GM23338 (cell line): ENCODE data around the gene POLD2. TPM values are rescaled to one million over a fixed set of nuclear protein-coding genes. Genes with fewer than 3 reads are reported as not detected.

Experiments
- ATAC-seq: fragments of 200-7000 bp; cut with Tn5 transposase; 3 replicates; pipeline ENCODE4 v1.9.1; 2020
- DNase-seq: peaks from one replicate; pipeline ENCODE4 v3.0.0-alpha.2; 2015; ENCODE audit warnings: low spot score
- H2AFZ ChIP-seq: fragments of 200-600 bp; sonication (generic); 2 replicates; pipeline ENCODE4 v1.8.0; 2016; ENCODE audit warnings: antibody characterized with exemption, mild to moderate bottlenecking, moderate library complexity
- H3F3A ChIP-seq: fragments of 200-600 bp; sonication (generic); replicated peaks from 2 replicates; pipeline ENCODE4 v1.8.0; 2017; ENCODE audit warnings: antibody characterized with exemption, mixed run types, low read depth
- H3K27ac ChIP-seq: fragments of 200-600 bp; sonication (generic); 2 replicates; pipeline ENCODE4 v1.6.1; 2016; ENCODE audit warnings: low read depth
- H3K27me3 ChIP-seq: fragments of 200-600 bp; sonication (generic); 2 replicates; pipeline ENCODE4 v1.8.0; 2016; ENCODE audit warnings: mild to moderate bottlenecking, mixed run types, moderate library complexity; ENCODE audit not compliant: insufficient read depth
- H3K36me3 ChIP-seq: fragments of 200-600 bp; sonication (generic); 2 replicates; pipeline ENCODE4 v1.8.0; 2016; ENCODE audit warnings: mild to moderate bottlenecking; ENCODE audit not compliant: insufficient read depth
- H3K4me1 ChIP-seq: fragments of 200-600 bp; sonication (generic); 2 replicates; pipeline ENCODE4 v1.8.0; 2016; ENCODE audit warnings: mild to moderate bottlenecking, moderate library complexity; ENCODE audit not compliant: insufficient read depth
- H3K4me2 ChIP-seq: fragments of 200-600 bp; sonication (generic); 2 replicates; pipeline ENCODE4 v1.7.1; 2017; ENCODE audit warnings: mixed run types
- H3K4me3 ChIP-seq: fragments of 200-600 bp; sonication (generic); 2 replicates; pipeline ENCODE4 v1.6.1; 2016; ENCODE audit warnings: mixed run types
- H3K79me2 ChIP-seq: fragments of 200-600 bp; sonication (generic); replicated peaks from 2 replicates; pipeline ENCODE4 v1.8.0; 2017; ENCODE audit warnings: mild to moderate bottlenecking; ENCODE audit not compliant: insufficient read depth
- H3K9me2 ChIP-seq: fragments of 200-600 bp; sonication (generic); 2 replicates; pipeline ENCODE4 v1.8.0; 2017; ENCODE audit not compliant: insufficient read depth
- H4K20me1 ChIP-seq: fragments of 200-600 bp; sonication (generic); replicated peaks from 2 replicates; pipeline ENCODE4 v1.8.0; 2017; ENCODE audit warnings: mild to moderate bottlenecking; ENCODE audit not compliant: insufficient read depth
- H3K27ac Mint-ChIP-seq: 2 replicates; pipeline ENCODE4 v1.8.0; 2020; ENCODE audit warnings: inconsistent platforms, mild to moderate bottlenecking, moderate library complexity, mixed read lengths
- H3K27me3 Mint-ChIP-seq: 3 replicates; pipeline ENCODE4 v1.8.0; 2022; ENCODE audit warnings: low read depth, mild to moderate bottlenecking, moderate library complexity, mixed read lengths, inconsistent platforms; ENCODE audit not compliant: insufficient read depth, poor library complexity
- H3K36me3 Mint-ChIP-seq: 3 replicates; pipeline ENCODE4 v1.8.0; 2021; ENCODE audit warnings: low read depth, mild to moderate bottlenecking, inconsistent platforms, moderate library complexity, mixed read lengths
- H3K4me1 Mint-ChIP-seq: 3 replicates; pipeline ENCODE4 v1.8.0; 2020; ENCODE audit warnings: mild to moderate bottlenecking, inconsistent platforms, mixed read lengths
- H3K4me3 Mint-ChIP-seq: 3 replicates; pipeline ENCODE4 v1.8.0; 2021; ENCODE audit warnings: moderate library complexity, mild to moderate bottlenecking, inconsistent platforms, mixed read lengths
- H3K9me3 Mint-ChIP-seq: 3 replicates; pipeline ENCODE4 v1.8.0; 2020; ENCODE audit warnings: moderate library complexity, mild to moderate bottlenecking, inconsistent platforms, mixed read lengths
- CTCF ChIP-seq, 2 experiments: fragments of 200-600 bp in 1 of 2; sonication (generic) in 1 of 2; conservative IDR thresholded peaks; 2 replicates each; pipeline versions ENCODE4 v1.5.1 to v1.6.1; 2016 to 2017; ENCODE audit warnings: antibody characterized with exemption in 2 of 2, low read depth in 2 of 2, mild to moderate bottlenecking in 2 of 2, moderate library complexity in 1 of 2
- ETS1 ChIP-seq: IDR thresholded peaks from 2 replicates; pipeline ENCODE4 v1.6.1; 2016; ENCODE audit warnings: antibody characterized with exemption
- EZH2 ChIP-seq: fragments of 200-600 bp; sonication (generic); IDR thresholded peaks from one replicate; pipeline ENCODE4 v1.8.0; 2017; ENCODE audit warnings: antibody characterized with exemption, mild to moderate bottlenecking, low read depth; ENCODE audit not compliant: unreplicated experiment
- JUNB ChIP-seq: IDR thresholded peaks from one replicate; pipeline ENCODE4 v1.6.1; 2016; ENCODE audit warnings: antibody characterized with exemption; ENCODE audit not compliant: unreplicated experiment
- NANOG ChIP-seq: IDR thresholded peaks from 2 replicates; pipeline ENCODE4 v1.6.1; 2016; ENCODE audit warnings: antibody characterized with exemption, borderline replicate concordance
- REST ChIP-seq: IDR thresholded peaks from one replicate; pipeline ENCODE4 v1.6.1; 2018; ENCODE audit warnings: antibody characterized with exemption; ENCODE audit not compliant: unreplicated experiment
- STAT1 ChIP-seq: IDR thresholded peaks from one replicate; pipeline ENCODE4 v1.6.1; 2016; ENCODE audit warnings: antibody characterized with exemption; ENCODE audit not compliant: unreplicated experiment
- ZNF114 ChIP-seq: fragments of 250-450 bp; sonication (Bioruptor Pico); IDR thresholded peaks from 2 replicates; pipeline ENCODE4 v1.5.0; 2020; ENCODE audit warnings: mild to moderate bottlenecking, moderate library complexity
- ZNF331 ChIP-seq: fragments of 250-450 bp; sonication (Bioruptor Pico); IDR thresholded peaks from 2 replicates; pipeline ENCODE4 v1.5.0; 2020; ENCODE audit warnings: low read depth, mild to moderate bottlenecking, moderate library complexity
- polyA plus RNA-seq: library from polyadenylated mRNA; unstranded; fragments of >200 nt; fragmentation: Nextera tagmentation; extraction: Ambion mirVana; gene quantifications from 2 replicates; pipeline ENCODE4 v1.2.1, GENCODE V29; 2016
- total RNA-seq: library from RNA; depleted of rRNA; stranded (reverse); fragments of >200 nt; shearing (Covaris generic); gene quantifications from 2 replicates; pipeline ENCODE4 v1.2.3, GENCODE V29; 2014

Gene POLD2
- total and polyA plus RNA-seq, 2 experiments from 2014 or later: 101 to 127 TPM

GRCh38 chr7:44112231-44112996, 10.9 kb downstream of the POLD2 start (continued):
- TF ChIP-seq REST (no peak), NANOG (no peak), EZH2 (no peak), ZNF331 (no peak), CTCF (conservative IDR thresholded peaks at IDR 0.05; ENCODE audit: low read depth in 2 of 2) (no peak; a peak in 1 of 4 replicates), JUNB (no peak), STAT1 (no peak), ZNF114 (CRISPR knock-in tag) (no peak)

GRCh38 chr7:44111761-44112160, 11.6 kb downstream of the POLD2 start:
- Histone ChIP-seq H3K4me3 (no peak overlapping the region), H3K79me2 (no peaks in the 10 kb centered on the region), H4K20me1 (no peaks in the 10 kb centered on the region; the same call in 1 of the 2 replicates), H3K4me2 (no peak overlapping the region), H3K27me3 (no peaks in the 10 kb centered on the region), H3K4me1 (no peaks in the 10 kb centered on the region), H3F3A (0 out of 2 replicates have a peak, but pooled peaks cover 2% of the 10 kb centered on the region), H3K9me2 (no peaks in the 10 kb centered on the region), H2AFZ (no peak overlapping the region), H3K36me3 (no peaks in the 10 kb centered on the region), H3K27ac (no peak overlapping the region)
- H3K27me3 Mint-ChIP-seq: peaks cover 15% of the 10 kb centered on the region
- peak overlapping the region; percentile 75; the same call in 2 of the 3 replicates for H3K4me3 Mint-ChIP-seq
- H3K4me1 Mint-ChIP-seq: peaks cover 6% of the 10 kb centered on the region; the same call in 2 of the 3 replicates
- H3K9me3 Mint-ChIP-seq: no peaks in the 10 kb centered on the region; the same call in 2 of the 3 replicates
- DNase-seq: no peak
- no peak for ATAC-seq
- H3K36me3 Mint-ChIP-seq: peaks cover 31% of the 10 kb centered on the region
- H3K27ac Mint-ChIP-seq: no peak overlapping the region
- TF ChIP-seq JUNB (no peak), CTCF (conservative IDR thresholded peaks at IDR 0.05; ENCODE audit: low read depth in 2 of 2) (no peak), ETS1 (no peak), ZNF114 (CRISPR knock-in tag) (no peak)
